Mammary epithelial cell (primary cell): ENCODE results near the gene DGKG.

Experiments
- EZH2 ChIP-seq: IDR thresholded peaks from 2 replicates; pipeline ENCODE4 v1.6.1; 2012; ENCODE audit warnings: low read length, inconsistent platforms, borderline replicate concordance
- TF ChIP-seq, protein P1 (sequence below), 2 donors: IDR thresholded peaks in 1 of 2; conservative IDR thresholded peaks in 1 of 2; 2 replicates each; pipeline ENCODE4 v1.5.1; 2011 to 2012; ENCODE audit warnings: inconsistent platforms in 2 of 2, low read length in 2 of 2, mild to moderate bottlenecking in 2 of 2, control low read depth in 1 of 2, low read depth in 1 of 2; ENCODE audit not compliant: insufficient read depth in 1 of 2; ENCODE audit errors: extremely low read depth in 1 of 2

- TF ChIP-seq, protein P1, sequence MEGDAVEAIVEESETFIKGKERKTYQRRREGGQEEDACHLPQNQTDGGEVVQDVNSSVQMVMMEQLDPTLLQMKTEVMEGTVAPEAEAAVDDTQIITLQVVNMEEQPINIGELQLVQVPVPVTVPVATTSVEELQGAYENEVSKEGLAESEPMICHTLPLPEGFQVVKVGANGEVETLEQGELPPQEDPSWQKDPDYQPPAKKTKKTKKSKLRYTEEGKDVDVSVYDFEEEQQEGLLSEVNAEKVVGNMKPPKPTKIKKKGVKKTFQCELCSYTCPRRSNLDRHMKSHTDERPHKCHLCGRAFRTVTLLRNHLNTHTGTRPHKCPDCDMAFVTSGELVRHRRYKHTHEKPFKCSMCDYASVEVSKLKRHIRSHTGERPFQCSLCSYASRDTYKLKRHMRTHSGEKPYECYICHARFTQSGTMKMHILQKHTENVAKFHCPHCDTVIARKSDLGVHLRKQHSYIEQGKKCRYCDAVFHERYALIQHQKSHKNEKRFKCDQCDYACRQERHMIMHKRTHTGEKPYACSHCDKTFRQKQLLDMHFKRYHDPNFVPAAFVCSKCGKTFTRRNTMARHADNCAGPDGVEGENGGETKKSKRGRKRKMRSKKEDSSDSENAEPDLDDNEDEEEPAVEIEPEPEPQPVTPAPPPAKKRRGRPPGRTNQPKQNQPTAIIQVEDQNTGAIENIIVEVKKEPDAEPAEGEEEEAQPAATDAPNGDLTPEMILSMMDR (conservative IDR thresholded peaks at IDR 0.05 in 1 of 2, IDR thresholded peaks at IDR 0.05 in 1 of 2; ENCODE audit: extremely low read depth in 1 of 2, insufficient read depth in 1 of 2, low read depth in 1 of 2, low read length in 2 of 2), result no peak
- TF ChIP-seq EZH2, result no peak
These were observed 6.1 kb upstream of the DGKG start for GRCh38 chr3:186368176-186368575.
